ENCODE data around the gene LARP1. TPM values are rescaled to one million over a fixed set of nuclear protein-coding genes. Genes with fewer than 3 reads are reported as not detected.
A peak's percentile ranks its signal among the peaks of the same experiment; 100 is the strongest.

The LARP1 gene
- total RNA-seq, 1 donor from 2014 or later: 249 TPM

GRCh38 chr5:154762700-154763099, 7.5 kb downstream of the LARP1 start:
- DNase-seq (ENCODE audit: low spot score in 2 of 2, unreplicated experiment in 2 of 2): no peak
- no peaks in the 10 kb centered on the region for H3K27me3 Mint-ChIP-seq (ENCODE audit: low read depth)
- H3K36me3 Mint-ChIP-seq: no peaks in the 10 kb centered on the region
- no peaks in the 10 kb centered on the region for H3K9me3 Mint-ChIP-seq
- H3K4me1 Mint-ChIP-seq: peaks cover 59% of the 10 kb centered on the region
- no peak overlapping the region for H3K4me3 Mint-ChIP-seq
- no peak for TF ChIP-seq CTCF (IDR thresholded peaks at IDR 0.05; ENCODE audit: unreplicated experiment)
- H3K27ac Mint-ChIP-seq: no peak overlapping the region

GRCh38 chr5:154764967-154765366, 9.8 kb downstream of the LARP1 start:
- DNase-seq (ENCODE audit: low spot score in 2 of 2, unreplicated experiment in 2 of 2): no peak
- no peak overlapping the region for H3K27ac Mint-ChIP-seq
- TF ChIP-seq CTCF (IDR thresholded peaks at IDR 0.05; ENCODE audit: unreplicated experiment): no peak
- no peaks in the 10 kb centered on the region for H3K27me3 Mint-ChIP-seq (ENCODE audit: low read depth)
- H3K4me3 Mint-ChIP-seq: no peak overlapping the region
- no peaks in the 10 kb centered on the region for H3K9me3 Mint-ChIP-seq
- peaks cover 54% of the 10 kb centered on the region for H3K4me1 Mint-ChIP-seq
- H3K36me3 Mint-ChIP-seq: no peaks in the 10 kb centered on the region

- H3K4me3 Mint-ChIP-seq: no peak overlapping the region
- no peak overlapping the region for H3K27ac Mint-ChIP-seq
- H3K9me3 Mint-ChIP-seq: no peaks in the 10 kb centered on the region
- H3K36me3 Mint-ChIP-seq: no peaks in the 10 kb centered on the region
- peaks cover 54% of the 10 kb centered on the region for H3K4me1 Mint-ChIP-seq
- no peak for DNase-seq (ENCODE audit: low spot score in 2 of 2, unreplicated experiment in 2 of 2)
- no peaks in the 10 kb centered on the region for H3K27me3 Mint-ChIP-seq (ENCODE audit: low read depth)
- no peak for TF ChIP-seq CTCF (IDR thresholded peaks at IDR 0.05; ENCODE audit: unreplicated experiment)
Observed at GRCh38 chr5:154765396-154765925, 10.3 kb downstream of the LARP1 start.

- H3K27me3 Mint-ChIP-seq (ENCODE audit: low read depth): no peaks in the 10 kb centered on the region
- no peak for DNase-seq (ENCODE audit: low spot score in 2 of 2, unreplicated experiment in 2 of 2)
- H3K36me3 Mint-ChIP-seq: no peaks in the 10 kb centered on the region
- peak overlapping the region; percentile 39 for H3K27ac Mint-ChIP-seq
- H3K4me3 Mint-ChIP-seq: no peak overlapping the region
- H3K9me3 Mint-ChIP-seq: no peaks in the 10 kb centered on the region
- TF ChIP-seq CTCF (IDR thresholded peaks at IDR 0.05; ENCODE audit: unreplicated experiment): no peak
- H3K4me1 Mint-ChIP-seq: peaks cover 54% of the 10 kb centered on the region
Observed at GRCh38 chr5:154766558-154767281, 11.5 kb downstream of the LARP1 start.

GRCh38 chr5:154767576-154767975, 12.4 kb downstream of the LARP1 start:
- H3K4me3 Mint-ChIP-seq: no peak overlapping the region
- H3K9me3 Mint-ChIP-seq: no peaks in the 10 kb centered on the region
- no peaks in the 10 kb centered on the region for H3K27me3 Mint-ChIP-seq (ENCODE audit: low read depth)
- H3K4me1 Mint-ChIP-seq: peaks cover 48% of the 10 kb centered on the region
- H3K36me3 Mint-ChIP-seq: no peaks in the 10 kb centered on the region
- H3K27ac Mint-ChIP-seq: peak overlapping the region; percentile 27
- TF ChIP-seq CTCF (IDR thresholded peaks at IDR 0.05; ENCODE audit: unreplicated experiment): no peak
- no peak for DNase-seq (ENCODE audit: low spot score in 2 of 2, unreplicated experiment in 2 of 2)

Measured in mesothelial cell of epicardium (in vitro differentiated cells).